ENCODE data around the gene RNF215.
A peak's percentile ranks its signal among the peaks of the same experiment; 100 is the strongest.

Gene RNF215

GRCh38 chr22:30386960-30387827 is at the start of gene RNF215:
TSS of gene RNF215 (minus strand) at chr22:30387411. CDS start at chr22:30387313, 98 bp downstream.
- peak; percentile 31 for DNase-seq (ENCODE audit: low read depth)

- DNase-seq (ENCODE audit: low read depth) = no peak
Observed at GRCh38 chr22:30436196-30436595, 49.0 kb upstream of the RNF215 start.

- no peak for DNase-seq (ENCODE audit: low read depth)
Observed at GRCh38 chr22:30435674-30436126, 48.5 kb upstream of the RNF215 start.

GRCh38 chr22:30434843-30435242 is 47.6 kb upstream of the RNF215 start:
- DNase-seq (ENCODE audit: low read depth) = no peak

- no peak for DNase-seq (ENCODE audit: low read depth)
Observed at GRCh38 chr22:30433773-30434172, 46.6 kb upstream of the RNF215 start.

GRCh38 chr22:30433227-30433626 is 46.0 kb upstream of the RNF215 start:
- DNase-seq (ENCODE audit: low read depth) = no peak

- no peak for DNase-seq (ENCODE audit: low read depth)
Observed at GRCh38 chr22:30432520-30432919, 45.3 kb upstream of the RNF215 start.

GRCh38 chr22:30432096-30432495 is 44.9 kb upstream of the RNF215 start:
- no peak for DNase-seq (ENCODE audit: low read depth)

- DNase-seq (ENCODE audit: low read depth) = no peak
Observed at GRCh38 chr22:30430933-30431332, 43.7 kb upstream of the RNF215 start.

GRCh38 chr22:30429887-30430286 is 42.7 kb upstream of the RNF215 start:
- DNase-seq (ENCODE audit: low read depth) = no peak

- DNase-seq (ENCODE audit: low read depth) = no peak
Observed at GRCh38 chr22:30427871-30428270, 40.7 kb upstream of the RNF215 start.

- DNase-seq (ENCODE audit: low read depth) = no peak
Observed at GRCh38 chr22:30426388-30427353, 39.5 kb upstream of the RNF215 start.

GRCh38 chr22:30425616-30426387 is 38.6 kb upstream of the RNF215 start, which contains the start of gene MTFP1:
TSS of gene MTFP1 (plus strand) at chr22:30425768. CDS start at chr22:30425880, 112 bp downstream.
- peak; percentile 47 for DNase-seq (ENCODE audit: low read depth)

GRCh38 chr22:30425327-30425615 is 38.1 kb upstream of the RNF215 start:
- no peak for DNase-seq (ENCODE audit: low read depth)

GRCh38 chr22:30424534-30425326 is 37.5 kb upstream of the RNF215 start:
- DNase-seq (ENCODE audit: low read depth) = no peak

GRCh38 chr22:30423959-30424533 is 36.8 kb upstream of the RNF215 start:
- peak; percentile 99 for DNase-seq (ENCODE audit: low read depth)

- DNase-seq (ENCODE audit: low read depth) = no peak
Observed at GRCh38 chr22:30423301-30423958, 36.2 kb upstream of the RNF215 start.

GRCh38 chr22:30422481-30423300 is 35.5 kb upstream of the RNF215 start:
- peak; percentile 86 for DNase-seq (ENCODE audit: low read depth)

Measured in HS-27A (cell line).